SK-N-DZ (cell line): ENCODE data around the gene TRMT112.
A peak's percentile ranks its signal among the peaks of the same experiment; 100 is the strongest.

Experiments
- DNase-seq: peaks from one replicate; pipeline ENCODE4 v3.0.0-alpha.2; 2015; ENCODE audit warnings: low spot score
- small RNA-seq, 2 experiments: library from RNA; depleted of rRNA; stranded (forward); fragments of <200 nt; gene quantifications; one replicate each; pipeline ENCODE3, GENCODE V24; 2014

TRMT112 gene

GRCh38 chr11:64275841-64276240, 41.5 kb downstream of the TRMT112 start:
- no peak for DNase-seq

GRCh38 chr11:64275031-64275800, 42.1 kb downstream of the TRMT112 start:
- no peak for DNase-seq

GRCh38 chr11:64269540-64270220, 47.7 kb downstream of the TRMT112 start:
- DNase-seq: peak; percentile 100

- peak; percentile 46 for DNase-seq
Measured at GRCh38 chr11:64268893-64269539, 48.3 kb downstream of the TRMT112 start.

- peak; percentile 63 for DNase-seq
Measured at GRCh38 chr11:64268025-64268892, 49.1 kb downstream of the TRMT112 start.

- DNase-seq: no peak
Measured at GRCh38 chr11:64267207-64267945, 50.0 kb downstream of the TRMT112 start.

Small RNAs within 50 kb of the gene (small RNA-seq; reads per million reads assigned to genes)
- gene MIR7155 (0 reads per million in 2 experiments), gene RF00019 (0 reads per million in 2 experiments)
